Amniotic stem cell (primary cell): ENCODE measurements around the gene CCL15.
A peak's percentile ranks its signal among the peaks of the same experiment; 100 is the strongest.

Experiments
- DNase-seq: peaks from one replicate; lab custom pipeline; 2025; lab: John Stamatoyannopoulos, UW

CCL15 gene

GRCh38 chr17:35991075-35991474 is 10.3 kb downstream of the CCL15 start:
- DNase-seq = no peak

- no peak for DNase-seq
Observed at GRCh38 chr17:35988164-35988563, 13.2 kb downstream of the CCL15 start.

- DNase-seq = no peak
Observed at GRCh38 chr17:35986643-35987042, 14.7 kb downstream of the CCL15 start, which contains the start of gene CCL14. Gene CCL14 (minus strand): TSS chr17:35986729. CDS start chr17:35986649, 80 bp downstream.

GRCh38 chr17:35984140-35984539 is 17.2 kb downstream of the CCL15 start:
- DNase-seq = no peak

- DNase-seq = no peak
Observed at GRCh38 chr17:35982409-35983191, 18.8 kb downstream of the CCL15 start.

- no peak for DNase-seq
Observed at GRCh38 chr17:35981908-35982330, 19.4 kb downstream of the CCL15 start.

- no peak for DNase-seq
Observed at GRCh38 chr17:35981246-35981645, 20.1 kb downstream of the CCL15 start, which contains the start of gene CCL16. Gene CCL16 (minus strand): TSS chr17:35981497. CDS start chr17:35981420, 77 bp downstream.

GRCh38 chr17:35978346-35978745 is 23.0 kb downstream of the CCL15 start:
- no peak for DNase-seq

- DNase-seq = no peak
Observed at GRCh38 chr17:35977509-35977908, 23.8 kb downstream of the CCL15 start.

GRCh38 chr17:35973333-35974260 is 27.8 kb downstream of the CCL15 start:
- DNase-seq = no peak

- no peak for DNase-seq
Observed at GRCh38 chr17:35972945-35973332, 28.4 kb downstream of the CCL15 start.

GRCh38 chr17:35972535-35972934 is 28.8 kb downstream of the CCL15 start:
- DNase-seq = no peak

- no peak for DNase-seq
Observed at GRCh38 chr17:35972066-35972465, 29.3 kb downstream of the CCL15 start.

GRCh38 chr17:35969558-35970380 is 31.6 kb downstream of the CCL15 start:
- DNase-seq = peak; percentile 35

GRCh38 chr17:35968520-35969054 is 32.8 kb downstream of the CCL15 start:
- no peak for DNase-seq

GRCh38 chr17:35965272-35965671 is 36.1 kb downstream of the CCL15 start:
- DNase-seq = no peak

GRCh38 chr17:35963663-35964062 is 37.7 kb downstream of the CCL15 start:
- DNase-seq = no peak

GRCh38 chr17:35953720-35954119 is 47.6 kb downstream of the CCL15 start:
- DNase-seq = no peak

GRCh38 chr17:35949401-35949800 is 52.0 kb downstream of the CCL15 start:
- DNase-seq = no peak

- no peak for DNase-seq
Observed at GRCh38 chr17:35948092-35948491, 53.3 kb downstream of the CCL15 start.
